Measurements from ENCODE around the gene RIN1. TPM values are rescaled to one million over a fixed set of nuclear protein-coding genes. Genes with fewer than 3 reads are reported as not detected.
A peak's percentile ranks its signal among the peaks of the same experiment; 100 is the strongest.

Gene RIN1
- polyA plus RNA-seq, 3 donors, result 6.1 to 15.4 (median 7.6) TPM

DNA sequence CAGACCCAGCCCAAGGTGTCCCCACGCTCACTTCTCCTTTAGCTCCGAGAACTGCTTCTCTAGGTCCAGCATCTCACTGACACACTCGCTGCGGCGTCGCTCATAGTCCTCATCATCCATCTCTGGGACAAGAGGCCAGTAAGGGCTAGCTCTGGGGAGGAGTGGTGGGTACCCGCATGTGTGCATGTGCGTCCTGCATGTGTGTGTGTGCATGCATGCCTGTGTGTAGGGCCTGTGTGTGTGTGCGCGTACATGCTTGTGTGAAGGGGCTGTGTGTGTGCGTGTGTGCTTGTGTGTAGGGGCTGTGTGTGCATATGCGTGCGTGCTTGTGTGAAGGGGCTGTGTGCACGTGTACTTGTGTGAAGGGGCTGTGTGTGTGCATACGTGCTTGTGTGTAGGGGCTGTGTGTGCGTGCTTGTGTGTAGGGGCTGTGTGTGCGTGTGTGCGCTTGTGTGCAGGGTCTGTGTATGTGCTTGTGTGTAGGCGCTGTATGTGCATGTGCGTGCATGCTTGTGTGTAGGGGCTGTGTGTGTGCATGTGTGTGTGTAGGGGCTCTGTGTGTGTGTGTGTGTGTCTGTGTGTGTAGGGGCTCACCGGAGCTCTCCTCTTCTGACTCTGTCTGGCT lies 5.4 kb upstream of the RIN1 start:
- peaks cover 50 to 68% of the 10 kb centered on the region in 2 donors for H3K36me3 ChIP-seq (replicated peaks in 1 of 2; ENCODE audit: control insufficient read depth in 1 of 2, insufficient read depth in 2 of 2, low read length in 2 of 2)
- peak in 1 of 3 donors; percentile 3 for DNase-seq

DNA sequence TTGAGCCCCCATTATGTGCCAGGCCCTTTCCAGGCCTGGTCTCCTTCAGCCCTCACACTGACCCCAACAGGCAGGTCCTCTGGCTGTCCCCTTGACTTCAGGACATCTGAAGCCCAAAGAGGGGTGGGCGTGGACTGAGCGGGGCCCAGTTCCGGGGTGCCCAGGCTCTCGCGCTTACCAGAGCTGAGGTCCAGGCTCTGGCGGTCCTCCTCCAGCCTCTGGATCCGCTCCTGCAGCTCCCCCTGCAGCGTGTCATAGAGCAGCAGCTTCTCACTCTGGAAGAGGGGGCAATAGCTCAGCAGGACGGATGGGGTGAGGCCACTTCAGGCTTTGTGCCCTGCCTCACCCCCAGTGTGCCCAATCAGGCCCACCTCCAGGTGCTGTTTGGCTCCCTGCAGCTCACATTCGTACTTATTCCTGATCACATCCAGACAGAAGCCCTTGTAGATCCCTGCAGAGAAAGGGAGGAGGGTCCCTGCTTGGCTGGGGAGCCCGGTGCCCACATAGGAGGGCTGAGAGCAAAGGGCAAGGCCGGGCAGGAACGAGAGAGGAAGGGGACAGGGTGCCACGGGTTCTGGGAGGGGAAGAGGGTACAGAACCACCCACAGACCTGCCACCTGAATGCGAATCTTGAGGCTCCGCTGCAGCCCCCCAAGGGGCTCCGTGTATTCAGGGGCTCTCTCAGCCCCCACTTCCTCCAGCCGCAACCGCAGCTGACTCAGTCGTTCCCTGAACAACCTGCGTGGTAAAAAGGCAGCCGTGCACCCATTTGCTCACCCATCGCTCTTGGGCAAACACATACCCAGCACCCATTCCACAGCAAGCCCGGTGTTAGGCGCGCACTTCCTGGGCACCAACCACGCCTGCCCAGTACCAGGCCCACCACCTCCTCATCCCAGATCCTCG lies 4.6 kb upstream of the RIN1 start:
- peaks cover 34% of the 10 kb centered on the region for H3K4me1 Mint-ChIP-seq
- peaks cover 50 to 68% of the 10 kb centered on the region in 2 donors for H3K36me3 ChIP-seq (replicated peaks in 1 of 2; ENCODE audit: control insufficient read depth in 1 of 2, insufficient read depth in 2 of 2, low read length in 2 of 2)

More for the DNA sequence above, 5.4 kb upstream of the RIN1 start:
- no peak overlapping the region for H3K4me3 ChIP-seq (replicated peaks in 1 of 3; ENCODE audit: low read depth in 2 of 3, low read length in 3 of 3)
- H4K20me1 ChIP-seq (ENCODE audit: insufficient read depth, low read length), result peaks cover 32% of the 10 kb centered on the region
- no peak overlapping the region for H3K4me2 ChIP-seq (replicated peaks; ENCODE audit: extremely low read depth, low read length, poor library complexity, severe bottlenecking)
- H3K9me3 Mint-ChIP-seq, result no peaks in the 10 kb centered on the region
- WGBS (ENCODE audit: insufficient coverage), result 97% methylated on average over 13 of the region's 21 CpGs
- H3K27ac Mint-ChIP-seq, result no peak overlapping the region
- peaks cover 29% of the 10 kb centered on the region for H3K4me1 Mint-ChIP-seq
- intact Hi-C loops (cut with micrococcal nuclease), result no loop called here
- peaks cover 0 to under 1% of the 10 kb centered on the region in 2 donors for H3K27me3 ChIP-seq (ENCODE audit: control insufficient read depth in 2 of 2, insufficient read depth in 2 of 2, low read length in 2 of 2)
- TF ChIP-seq, protein P1, sequence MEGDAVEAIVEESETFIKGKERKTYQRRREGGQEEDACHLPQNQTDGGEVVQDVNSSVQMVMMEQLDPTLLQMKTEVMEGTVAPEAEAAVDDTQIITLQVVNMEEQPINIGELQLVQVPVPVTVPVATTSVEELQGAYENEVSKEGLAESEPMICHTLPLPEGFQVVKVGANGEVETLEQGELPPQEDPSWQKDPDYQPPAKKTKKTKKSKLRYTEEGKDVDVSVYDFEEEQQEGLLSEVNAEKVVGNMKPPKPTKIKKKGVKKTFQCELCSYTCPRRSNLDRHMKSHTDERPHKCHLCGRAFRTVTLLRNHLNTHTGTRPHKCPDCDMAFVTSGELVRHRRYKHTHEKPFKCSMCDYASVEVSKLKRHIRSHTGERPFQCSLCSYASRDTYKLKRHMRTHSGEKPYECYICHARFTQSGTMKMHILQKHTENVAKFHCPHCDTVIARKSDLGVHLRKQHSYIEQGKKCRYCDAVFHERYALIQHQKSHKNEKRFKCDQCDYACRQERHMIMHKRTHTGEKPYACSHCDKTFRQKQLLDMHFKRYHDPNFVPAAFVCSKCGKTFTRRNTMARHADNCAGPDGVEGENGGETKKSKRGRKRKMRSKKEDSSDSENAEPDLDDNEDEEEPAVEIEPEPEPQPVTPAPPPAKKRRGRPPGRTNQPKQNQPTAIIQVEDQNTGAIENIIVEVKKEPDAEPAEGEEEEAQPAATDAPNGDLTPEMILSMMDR (IDR thresholded peaks at IDR 0.05), result no peak
- H3K9me3 ChIP-seq (replicated peaks in 1 of 2; ENCODE audit: control insufficient read depth in 1 of 2, insufficient read depth in 1 of 2, low read length in 2 of 2), result no peaks in the 10 kb centered on the region
- H3K4me1 ChIP-seq (ENCODE audit: control insufficient read depth in 1 of 2, insufficient read depth in 2 of 2, low read length in 2 of 2), result peaks cover 27 to 35% of the 10 kb centered on the region in 2 donors
- no peaks in the 10 kb centered on the region for H3K27me3 Mint-ChIP-seq (ENCODE audit: low read depth in 3 of 3)
- no peak overlapping the region for H3K27ac ChIP-seq (ENCODE audit: low read depth in 1 of 2, low read length in 2 of 2)
- peaks cover 23% of the 10 kb centered on the region for H3K79me2 ChIP-seq (ENCODE audit: insufficient read depth, low read length)
- peaks cover 53 to 61% of the 10 kb centered on the region in 2 donors for H3K36me3 Mint-ChIP-seq
- H2AFZ ChIP-seq (ENCODE audit: insufficient read depth, low read depth, low read length, poor library complexity, severe bottlenecking), result no peak overlapping the region
- no peak overlapping the region for H3K4me3 Mint-ChIP-seq
- H3K9ac ChIP-seq (ENCODE audit: insufficient read depth, low read length, poor library complexity, severe bottlenecking), result no peak overlapping the region

More for the DNA sequence above, 4.6 kb upstream of the RIN1 start:
- Histone ChIP-seq H3K4me1 (ENCODE audit: control insufficient read depth in 1 of 2, insufficient read depth in 2 of 2, low read length in 2 of 2) (peaks cover 31 to 38% of the 10 kb centered on the region in 2 donors), H3K27ac (ENCODE audit: low read depth in 1 of 2, low read length in 2 of 2) (no peak overlapping the region), H3K9ac (ENCODE audit: insufficient read depth, low read length, poor library complexity, severe bottlenecking) (no peak overlapping the region), H3K79me2 (ENCODE audit: insufficient read depth, low read length) (peaks cover 28% of the 10 kb centered on the region), H3K4me2 (replicated peaks; ENCODE audit: extremely low read depth, low read length, poor library complexity, severe bottlenecking) (no peak overlapping the region), H4K20me1 (ENCODE audit: insufficient read depth, low read length) (peaks cover 36% of the 10 kb centered on the region), H3K27me3 (ENCODE audit: control insufficient read depth in 2 of 2, insufficient read depth in 2 of 2, low read length in 2 of 2) (no peaks in the 10 kb centered on the region), H3K9me3 (replicated peaks in 1 of 2; ENCODE audit: control insufficient read depth in 1 of 2, insufficient read depth in 1 of 2, low read length in 2 of 2) (no peaks in the 10 kb centered on the region), H3K4me3 (replicated peaks in 1 of 3; ENCODE audit: low read depth in 2 of 3, low read length in 3 of 3) (no peak overlapping the region), H2AFZ (ENCODE audit: insufficient read depth, low read depth, low read length, poor library complexity, severe bottlenecking) (no peak overlapping the region)
- Mint-ChIP-seq H3K9me3 (no peaks in the 10 kb centered on the region), H3K27me3 (ENCODE audit: low read depth in 3 of 3) (no peaks in the 10 kb centered on the region), H3K4me3 (no peak overlapping the region), H3K36me3 (peaks cover 53 to 61% of the 10 kb centered on the region in 2 donors), H3K27ac (peak overlapping the region in 2 of 7 donors; percentile 41 to 46)
- DNase-seq, result peak in 1 of 3 donors; percentile 3
- TF ChIP-seq, protein P1 (IDR thresholded peaks at IDR 0.05), result no peak
- WGBS (ENCODE audit: insufficient coverage), result 98% methylated on average over 21 of the region's 28 CpGs
- intact Hi-C loops (cut with micrococcal nuclease), result no loop called here

All from CD14-positive monocyte (primary cell).